ENCODE data around the gene TRIO.

DNA sequence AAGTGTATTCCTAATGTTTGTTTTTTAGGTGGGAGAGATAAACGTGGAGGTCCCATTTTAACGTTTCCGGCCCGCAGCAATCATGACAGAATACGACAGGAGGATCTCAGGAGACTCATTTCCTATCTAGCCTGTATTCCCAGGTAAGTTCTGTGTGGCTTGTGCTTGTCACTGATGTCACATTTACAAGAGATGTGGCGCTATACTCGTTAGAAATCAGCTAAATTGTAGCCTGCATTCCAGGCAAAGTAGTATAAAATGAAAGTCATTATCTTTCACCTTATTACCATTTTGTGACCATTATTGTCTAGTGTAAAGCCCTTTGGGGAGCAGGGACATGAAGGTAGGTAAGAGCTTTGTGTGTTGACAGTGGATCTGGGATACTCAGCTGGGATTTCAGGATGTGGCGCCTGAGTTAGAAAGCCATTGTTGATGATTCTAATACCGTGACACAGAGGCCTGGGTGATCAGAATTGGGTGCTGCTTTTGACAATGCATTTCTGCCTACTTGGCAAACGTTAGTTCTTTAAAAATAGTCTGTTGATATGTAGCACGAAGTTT is 137.2 kb downstream of the TRIO start:
- TF ChIP-seq, protein P1, sequence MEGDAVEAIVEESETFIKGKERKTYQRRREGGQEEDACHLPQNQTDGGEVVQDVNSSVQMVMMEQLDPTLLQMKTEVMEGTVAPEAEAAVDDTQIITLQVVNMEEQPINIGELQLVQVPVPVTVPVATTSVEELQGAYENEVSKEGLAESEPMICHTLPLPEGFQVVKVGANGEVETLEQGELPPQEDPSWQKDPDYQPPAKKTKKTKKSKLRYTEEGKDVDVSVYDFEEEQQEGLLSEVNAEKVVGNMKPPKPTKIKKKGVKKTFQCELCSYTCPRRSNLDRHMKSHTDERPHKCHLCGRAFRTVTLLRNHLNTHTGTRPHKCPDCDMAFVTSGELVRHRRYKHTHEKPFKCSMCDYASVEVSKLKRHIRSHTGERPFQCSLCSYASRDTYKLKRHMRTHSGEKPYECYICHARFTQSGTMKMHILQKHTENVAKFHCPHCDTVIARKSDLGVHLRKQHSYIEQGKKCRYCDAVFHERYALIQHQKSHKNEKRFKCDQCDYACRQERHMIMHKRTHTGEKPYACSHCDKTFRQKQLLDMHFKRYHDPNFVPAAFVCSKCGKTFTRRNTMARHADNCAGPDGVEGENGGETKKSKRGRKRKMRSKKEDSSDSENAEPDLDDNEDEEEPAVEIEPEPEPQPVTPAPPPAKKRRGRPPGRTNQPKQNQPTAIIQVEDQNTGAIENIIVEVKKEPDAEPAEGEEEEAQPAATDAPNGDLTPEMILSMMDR (IDR thresholded peaks at IDR 0.05; ENCODE audit: extremely low read depth in 1 of 2, insufficient read depth in 1 of 2, low read depth in 1 of 2, low read length in 2 of 2), result no peak
- no peak for TF ChIP-seq POLR2AphosphoS5 (IDR thresholded peaks at IDR 0.05; ENCODE audit: insufficient read depth, low read depth, low read length)
- no peak for TF ChIP-seq POLR2A (IDR thresholded peaks at IDR 0.05; ENCODE audit: low read depth, low read length)
- no peak for TF ChIP-seq EZH2 (IDR thresholded peaks at IDR 0.05; ENCODE audit: borderline replicate concordance, low read depth, low read length, severe bottlenecking)
- TF ChIP-seq, protein P2, sequence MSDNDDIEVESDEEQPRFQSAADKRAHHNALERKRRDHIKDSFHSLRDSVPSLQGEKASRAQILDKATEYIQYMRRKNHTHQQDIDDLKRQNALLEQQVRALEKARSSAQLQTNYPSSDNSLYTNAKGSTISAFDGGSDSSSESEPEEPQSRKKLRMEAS (IDR thresholded peaks at IDR 0.05; ENCODE audit: insufficient read depth, insufficient read length), result no peak
- no peak for TF ChIP-seq MYC (IDR thresholded peaks at IDR 0.05; ENCODE audit: low read depth, low read length)
- no peak for TF ChIP-seq JUN (IDR thresholded peaks at IDR 0.05; ENCODE audit: borderline replicate concordance, insufficient read depth, insufficient read length, low read depth)
- no peak for TF ChIP-seq FOS (IDR thresholded peaks at IDR 0.05; ENCODE audit: borderline replicate concordance, insufficient read depth, low read length)
- no peak for TF ChIP-seq GATA2 (IDR thresholded peaks at IDR 0.05; ENCODE audit: insufficient read depth, insufficient read length, low read depth, low read length)
